ENCODE results near the gene MRPS6.

The MRPS6 gene

DNA sequence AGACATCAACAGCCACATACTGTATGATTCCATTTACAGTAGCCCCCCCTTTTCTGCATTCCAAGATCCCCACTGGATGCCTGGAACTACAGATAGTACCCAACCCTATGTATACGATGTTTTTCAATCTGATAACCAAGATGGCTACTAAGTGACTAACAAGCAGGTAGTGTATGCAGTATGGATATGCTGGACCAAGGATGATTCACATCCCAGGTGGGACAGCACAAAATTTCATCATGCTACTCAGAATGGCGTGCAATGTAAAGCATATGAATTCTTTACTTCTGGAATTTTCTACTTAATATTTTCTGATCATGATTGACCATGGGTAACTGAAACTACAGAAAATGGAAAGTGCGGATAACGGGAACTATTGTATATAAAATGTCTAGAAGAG is 30.0 kb upstream of the MRPS6 start:
- Histone ChIP-seq H3K79me2 (ENCODE audit: low read length) (no peaks in the 10 kb centered on the region), H3K27ac (ENCODE audit: low read length) (no peak overlapping the region), H3K27me3 (ENCODE audit: low read depth, low read length) (no peaks in the 10 kb centered on the region), H4K20me1 (ENCODE audit: insufficient read depth, low read length) (no peaks in the 10 kb centered on the region), H3K4me3 (ENCODE audit: low read length) (no peak overlapping the region), H3K36me3 (replicated peaks; ENCODE audit: low read depth, low read length) (no peaks in the 10 kb centered on the region), H3K9ac (ENCODE audit: low read length) (no peak overlapping the region), H2AFZ (ENCODE audit: low read depth, low read length) (no peak overlapping the region), H3K4me2 (ENCODE audit: low read length) (no peak overlapping the region), H3K4me1 (ENCODE audit: low read length) (peaks cover 6% of the 10 kb centered on the region), H3K9me3 (ENCODE audit: insufficient read depth, low read length) (no peaks in the 10 kb centered on the region)
- no peak for TF ChIP-seq EZH2phosphoT487 (IDR thresholded peaks at IDR 0.05; ENCODE audit: low read depth)
- TF ChIP-seq, protein P1, sequence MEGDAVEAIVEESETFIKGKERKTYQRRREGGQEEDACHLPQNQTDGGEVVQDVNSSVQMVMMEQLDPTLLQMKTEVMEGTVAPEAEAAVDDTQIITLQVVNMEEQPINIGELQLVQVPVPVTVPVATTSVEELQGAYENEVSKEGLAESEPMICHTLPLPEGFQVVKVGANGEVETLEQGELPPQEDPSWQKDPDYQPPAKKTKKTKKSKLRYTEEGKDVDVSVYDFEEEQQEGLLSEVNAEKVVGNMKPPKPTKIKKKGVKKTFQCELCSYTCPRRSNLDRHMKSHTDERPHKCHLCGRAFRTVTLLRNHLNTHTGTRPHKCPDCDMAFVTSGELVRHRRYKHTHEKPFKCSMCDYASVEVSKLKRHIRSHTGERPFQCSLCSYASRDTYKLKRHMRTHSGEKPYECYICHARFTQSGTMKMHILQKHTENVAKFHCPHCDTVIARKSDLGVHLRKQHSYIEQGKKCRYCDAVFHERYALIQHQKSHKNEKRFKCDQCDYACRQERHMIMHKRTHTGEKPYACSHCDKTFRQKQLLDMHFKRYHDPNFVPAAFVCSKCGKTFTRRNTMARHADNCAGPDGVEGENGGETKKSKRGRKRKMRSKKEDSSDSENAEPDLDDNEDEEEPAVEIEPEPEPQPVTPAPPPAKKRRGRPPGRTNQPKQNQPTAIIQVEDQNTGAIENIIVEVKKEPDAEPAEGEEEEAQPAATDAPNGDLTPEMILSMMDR (IDR thresholded peaks at IDR 0.05; ENCODE audit: low read depth, low read length), result no peak

DNA sequence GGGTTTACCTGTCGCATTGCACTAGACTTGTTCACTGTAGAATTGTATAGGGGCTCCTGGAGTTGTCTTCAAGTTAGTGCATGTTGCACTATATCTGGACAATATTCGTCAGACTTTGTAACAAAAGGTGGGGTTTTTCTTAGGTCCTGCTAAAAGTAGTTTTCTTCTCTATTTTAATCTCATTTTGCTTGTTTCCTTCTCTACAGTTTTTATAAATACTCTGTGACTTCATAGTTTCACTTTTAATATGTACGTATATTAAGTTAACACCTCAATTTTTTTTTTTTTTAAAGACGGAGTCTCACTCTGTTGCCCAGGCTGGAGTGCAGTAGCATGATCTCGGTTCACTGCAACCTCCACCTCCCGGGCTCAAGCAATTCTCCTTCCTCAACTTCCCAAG is 26.5 kb upstream of the MRPS6 start:
- Histone ChIP-seq H3K4me2 (ENCODE audit: low read length) (peak overlapping the region; percentile 26), H3K27ac (ENCODE audit: low read length) (no peak overlapping the region), H3K9ac (ENCODE audit: low read length) (no peak overlapping the region), H3K36me3 (replicated peaks; ENCODE audit: low read depth, low read length) (no peaks in the 10 kb centered on the region), H3K9me3 (ENCODE audit: insufficient read depth, low read length) (no peaks in the 10 kb centered on the region), H3K4me3 (ENCODE audit: low read length) (no peak overlapping the region), H2AFZ (ENCODE audit: low read depth, low read length) (peak overlapping the region; percentile 77; the same call in 1 of the 2 replicates), H3K79me2 (ENCODE audit: low read length) (no peaks in the 10 kb centered on the region), H3K27me3 (ENCODE audit: low read depth, low read length) (no peaks in the 10 kb centered on the region), H4K20me1 (ENCODE audit: insufficient read depth, low read length) (no peaks in the 10 kb centered on the region), H3K4me1 (ENCODE audit: low read length) (peaks cover 6% of the 10 kb centered on the region)
- no peak for TF ChIP-seq EZH2phosphoT487 (IDR thresholded peaks at IDR 0.05; ENCODE audit: low read depth)
- TF ChIP-seq, protein P1 (IDR thresholded peaks at IDR 0.05; ENCODE audit: low read depth, low read length), result no peak

DNA sequence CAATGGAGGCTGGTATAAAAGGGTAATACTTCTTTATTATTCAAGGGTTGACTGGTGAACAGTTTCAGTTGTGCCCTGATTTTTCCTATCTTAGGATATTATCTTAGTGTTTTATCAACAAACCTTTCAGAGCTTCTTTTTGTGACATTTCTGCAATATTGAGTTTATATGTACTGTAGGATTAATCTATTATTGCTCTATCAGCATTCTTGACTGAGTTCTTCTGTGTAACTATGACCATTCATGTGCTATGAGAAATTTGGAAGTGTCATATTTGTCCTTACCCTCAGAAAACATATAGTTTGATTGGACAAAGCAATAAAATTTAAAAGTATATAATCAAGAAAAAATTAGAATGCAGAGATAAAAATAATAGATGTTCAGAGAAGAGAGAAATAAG is 25.5 kb upstream of the MRPS6 start:
- Histone ChIP-seq H2AFZ (ENCODE audit: low read depth, low read length) (no peak overlapping the region), H3K4me1 (ENCODE audit: low read length) (peaks cover 6% of the 10 kb centered on the region), H3K27me3 (ENCODE audit: low read depth, low read length) (no peaks in the 10 kb centered on the region), H3K4me2 (ENCODE audit: low read length) (no peak overlapping the region), H3K79me2 (ENCODE audit: low read length) (no peaks in the 10 kb centered on the region), H4K20me1 (ENCODE audit: insufficient read depth, low read length) (no peaks in the 10 kb centered on the region), H3K36me3 (replicated peaks; ENCODE audit: low read depth, low read length) (no peaks in the 10 kb centered on the region), H3K9me3 (ENCODE audit: insufficient read depth, low read length) (no peaks in the 10 kb centered on the region), H3K9ac (ENCODE audit: low read length) (no peak overlapping the region), H3K27ac (ENCODE audit: low read length) (no peak overlapping the region), H3K4me3 (ENCODE audit: low read length) (no peak overlapping the region)
- no peak for TF ChIP-seq EZH2phosphoT487 (IDR thresholded peaks at IDR 0.05; ENCODE audit: low read depth)
- TF ChIP-seq, protein P1 (IDR thresholded peaks at IDR 0.05; ENCODE audit: low read depth, low read length), result no peak

DNA sequence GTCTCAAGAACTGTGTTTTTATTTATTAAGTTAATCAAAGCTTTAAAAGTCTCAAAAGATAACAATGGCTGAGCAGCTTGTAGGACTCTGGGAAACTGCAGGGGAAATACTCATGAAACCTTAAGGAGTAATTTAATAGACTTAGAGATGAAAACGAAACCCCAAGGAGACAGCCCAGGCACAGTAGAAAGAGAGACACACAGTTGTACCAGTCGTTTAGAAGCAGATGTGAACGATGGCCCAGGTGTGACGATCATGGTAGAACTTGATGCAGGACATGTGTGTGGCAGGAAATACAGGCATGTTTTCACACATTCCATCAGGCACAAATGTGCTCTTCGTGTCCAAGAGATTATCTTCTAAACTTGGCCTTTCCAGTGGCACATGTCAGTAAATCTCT is 21.2 kb upstream of the MRPS6 start:
- no peaks in the 10 kb centered on the region for H3K36me3 ChIP-seq (replicated peaks; ENCODE audit: low read depth, low read length)
- no peak overlapping the region for H3K9ac ChIP-seq (ENCODE audit: low read length)
- no peak for TF ChIP-seq EZH2phosphoT487 (IDR thresholded peaks at IDR 0.05; ENCODE audit: low read depth)
- TF ChIP-seq, protein P1 (IDR thresholded peaks at IDR 0.05; ENCODE audit: low read depth, low read length), result no peak
- no peak overlapping the region for H3K27ac ChIP-seq (ENCODE audit: low read length)
- no peak overlapping the region for H3K4me2 ChIP-seq (ENCODE audit: low read length)
- no peaks in the 10 kb centered on the region for H3K79me2 ChIP-seq (ENCODE audit: low read length)
- no peaks in the 10 kb centered on the region for H3K4me1 ChIP-seq (ENCODE audit: low read length)
- H3K4me3 ChIP-seq (ENCODE audit: low read length), result no peak overlapping the region
- H3K27me3 ChIP-seq (ENCODE audit: low read depth, low read length), result no peaks in the 10 kb centered on the region
- H3K9me3 ChIP-seq (ENCODE audit: insufficient read depth, low read length), result no peaks in the 10 kb centered on the region
- H4K20me1 ChIP-seq (ENCODE audit: insufficient read depth, low read length), result no peaks in the 10 kb centered on the region
- H2AFZ ChIP-seq (ENCODE audit: low read depth, low read length), result no peak overlapping the region
